HepG2 (cell line): Measurements from ENCODE around the gene IQCH.

Experiments used
- FOXA3 ChIP-seq: IDR thresholded peaks from 2 replicates; pipeline ENCODE4 v1.6.1; 2016; ENCODE audit warnings: missing genetic modification reagents, missing compliant biosample characterization
- HDAC2 ChIP-seq: sonication (generic); formaldehyde crosslinking; IDR thresholded peaks from 2 replicates; pipeline ENCODE4 v1.4.0; 2020; ENCODE audit warnings: missing genetic modification reagents
- NR2F6 ChIP-seq, 2 experiments: IDR thresholded peaks; 2 replicates each; pipeline ENCODE4 v1.6.1; 2016; ENCODE audit warnings: antibody characterized with exemption in 1 of 2, mild to moderate bottlenecking in 1 of 2
- POLR2A ChIP-seq, 2 experiments: IDR thresholded peaks; 2 replicates each; pipeline ENCODE4 v1.6.1; 2011; ENCODE audit warnings: low read depth in 2 of 2, low read length in 2 of 2, mild to moderate bottlenecking in 1 of 2, moderate library complexity in 1 of 2; ENCODE audit not compliant: insufficient read depth in 1 of 2
- ZFP36L1 ChIP-seq: sonication (generic); formaldehyde crosslinking; IDR thresholded peaks from 2 replicates; pipeline ENCODE4 v1.8.0; 2022; ENCODE audit warnings: mild to moderate bottlenecking, missing genetic modification reagents, moderate library complexity
- TF ChIP-seq, protein P1 (sequence below): sonication (generic); formaldehyde crosslinking; IDR thresholded peaks from 2 replicates; pipeline ENCODE4 v1.4.0; 2020; ENCODE audit warnings: missing genetic modification reagents
- TF ChIP-seq, protein P2 (sequence below): sonication (generic); formaldehyde crosslinking; IDR thresholded peaks from 2 replicates; pipeline ENCODE4 v1.8.0; 2022; ENCODE audit warnings: mild to moderate bottlenecking, missing genetic modification reagents, moderate library complexity

GRCh38 chr15:67480741-67481140 lies 226.2 kb downstream of the IQCH start:
- TF ChIP-seq, protein P1, sequence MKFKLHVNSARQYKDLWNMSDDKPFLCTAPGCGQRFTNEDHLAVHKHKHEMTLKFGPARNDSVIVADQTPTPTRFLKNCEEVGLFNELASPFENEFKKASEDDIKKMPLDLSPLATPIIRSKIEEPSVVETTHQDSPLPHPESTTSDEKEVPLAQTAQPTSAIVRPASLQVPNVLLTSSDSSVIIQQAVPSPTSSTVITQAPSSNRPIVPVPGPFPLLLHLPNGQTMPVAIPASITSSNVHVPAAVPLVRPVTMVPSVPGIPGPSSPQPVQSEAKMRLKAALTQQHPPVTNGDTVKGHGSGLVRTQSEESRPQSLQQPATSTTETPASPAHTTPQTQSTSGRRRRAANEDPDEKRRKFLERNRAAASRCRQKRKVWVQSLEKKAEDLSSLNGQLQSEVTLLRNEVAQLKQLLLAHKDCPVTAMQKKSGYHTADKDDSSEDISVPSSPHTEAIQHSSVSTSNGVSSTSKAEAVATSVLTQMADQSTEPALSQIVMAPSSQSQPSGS (CRISPR knock-in tag), result no peak
- no peak for TF ChIP-seq FOXA3
- no peak for TF ChIP-seq NR2F6 (IDR thresholded peaks at IDR 0.05)
- no peak for TF ChIP-seq NR2F6 (CRISPR knock-in tag; IDR thresholded peaks at IDR 0.05)
- TF ChIP-seq POLR2A (IDR thresholded peaks at IDR 0.05; ENCODE audit: insufficient read depth in 1 of 2, low read depth in 2 of 2, low read length in 2 of 2), result no peak
- TF ChIP-seq ZFP36L1 (CRISPR knock-in tag), result no peak
- TF ChIP-seq HDAC2 (CRISPR knock-in tag), result no peak
- TF ChIP-seq, protein P2, sequence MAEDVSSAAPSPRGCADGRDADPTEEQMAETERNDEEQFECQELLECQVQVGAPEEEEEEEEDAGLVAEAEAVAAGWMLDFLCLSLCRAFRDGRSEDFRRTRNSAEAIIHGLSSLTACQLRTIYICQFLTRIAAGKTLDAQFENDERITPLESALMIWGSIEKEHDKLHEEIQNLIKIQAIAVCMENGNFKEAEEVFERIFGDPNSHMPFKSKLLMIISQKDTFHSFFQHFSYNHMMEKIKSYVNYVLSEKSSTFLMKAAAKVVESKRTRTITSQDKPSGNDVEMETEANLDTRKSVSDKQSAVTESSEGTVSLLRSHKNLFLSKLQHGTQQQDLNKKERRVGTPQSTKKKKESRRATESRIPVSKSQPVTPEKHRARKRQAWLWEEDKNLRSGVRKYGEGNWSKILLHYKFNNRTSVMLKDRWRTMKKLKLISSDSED (CRISPR knock-in tag), result no peak
